Measurements from ENCODE around the gene FAM221B.

Gene FAM221B

DNA sequence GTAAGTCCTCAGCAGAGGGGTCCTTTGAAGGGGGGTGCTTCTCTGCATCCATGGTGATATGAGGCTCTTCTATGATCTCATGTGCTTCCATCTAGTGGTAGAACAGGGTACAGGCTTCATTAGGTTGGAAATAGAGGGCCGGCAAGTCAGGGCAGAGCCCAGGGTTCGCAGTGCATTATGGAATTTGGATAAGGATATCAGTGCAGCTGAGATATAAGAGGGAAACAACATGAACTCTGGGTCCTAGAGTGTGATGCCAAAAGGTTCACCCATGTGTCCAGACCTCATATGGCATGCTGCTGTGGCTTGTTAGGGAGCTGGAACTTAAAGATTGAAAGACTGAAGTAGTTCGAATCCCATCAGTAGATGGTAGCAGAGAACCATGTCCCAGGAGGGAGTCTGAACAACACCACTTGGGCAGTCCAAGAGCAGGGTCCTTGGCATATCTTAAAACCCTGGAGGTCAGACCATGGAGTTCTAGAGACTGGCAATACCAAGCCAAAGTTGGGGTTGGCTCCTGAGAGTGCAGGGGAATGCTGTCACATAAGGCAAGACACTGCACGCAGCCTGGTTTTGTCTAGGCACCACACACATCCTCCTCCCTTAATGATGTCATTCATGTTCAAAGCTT is 2.3 kb downstream of the FAM221B start:
- no peak overlapping the region for H3K4me3 ChIP-seq (ENCODE audit: low read length)
- TF ChIP-seq, protein P1, sequence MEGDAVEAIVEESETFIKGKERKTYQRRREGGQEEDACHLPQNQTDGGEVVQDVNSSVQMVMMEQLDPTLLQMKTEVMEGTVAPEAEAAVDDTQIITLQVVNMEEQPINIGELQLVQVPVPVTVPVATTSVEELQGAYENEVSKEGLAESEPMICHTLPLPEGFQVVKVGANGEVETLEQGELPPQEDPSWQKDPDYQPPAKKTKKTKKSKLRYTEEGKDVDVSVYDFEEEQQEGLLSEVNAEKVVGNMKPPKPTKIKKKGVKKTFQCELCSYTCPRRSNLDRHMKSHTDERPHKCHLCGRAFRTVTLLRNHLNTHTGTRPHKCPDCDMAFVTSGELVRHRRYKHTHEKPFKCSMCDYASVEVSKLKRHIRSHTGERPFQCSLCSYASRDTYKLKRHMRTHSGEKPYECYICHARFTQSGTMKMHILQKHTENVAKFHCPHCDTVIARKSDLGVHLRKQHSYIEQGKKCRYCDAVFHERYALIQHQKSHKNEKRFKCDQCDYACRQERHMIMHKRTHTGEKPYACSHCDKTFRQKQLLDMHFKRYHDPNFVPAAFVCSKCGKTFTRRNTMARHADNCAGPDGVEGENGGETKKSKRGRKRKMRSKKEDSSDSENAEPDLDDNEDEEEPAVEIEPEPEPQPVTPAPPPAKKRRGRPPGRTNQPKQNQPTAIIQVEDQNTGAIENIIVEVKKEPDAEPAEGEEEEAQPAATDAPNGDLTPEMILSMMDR (conservative IDR thresholded peaks at IDR 0.05; ENCODE audit: low read depth, low read length), result peak; percentile 80
- DNase-seq (ENCODE audit: low read depth), result no peak

GRCh38 chr9:35822926-35823325 is 5.6 kb downstream of the FAM221B start:
- TF ChIP-seq, protein P1 (conservative IDR thresholded peaks at IDR 0.05; ENCODE audit: low read depth, low read length), result no peak
- no peak overlapping the region for H3K4me3 ChIP-seq (ENCODE audit: low read length)
- no peak for DNase-seq (ENCODE audit: low read depth)

- no peak for DNase-seq (ENCODE audit: low read depth)
- H3K4me3 ChIP-seq (ENCODE audit: low read length), result no peak overlapping the region
- TF ChIP-seq, protein P1 (conservative IDR thresholded peaks at IDR 0.05; ENCODE audit: low read depth, low read length), result no peak
These were observed 8.5 kb downstream of the FAM221B start for GRCh38 chr9:35820076-35820475.

DNA sequence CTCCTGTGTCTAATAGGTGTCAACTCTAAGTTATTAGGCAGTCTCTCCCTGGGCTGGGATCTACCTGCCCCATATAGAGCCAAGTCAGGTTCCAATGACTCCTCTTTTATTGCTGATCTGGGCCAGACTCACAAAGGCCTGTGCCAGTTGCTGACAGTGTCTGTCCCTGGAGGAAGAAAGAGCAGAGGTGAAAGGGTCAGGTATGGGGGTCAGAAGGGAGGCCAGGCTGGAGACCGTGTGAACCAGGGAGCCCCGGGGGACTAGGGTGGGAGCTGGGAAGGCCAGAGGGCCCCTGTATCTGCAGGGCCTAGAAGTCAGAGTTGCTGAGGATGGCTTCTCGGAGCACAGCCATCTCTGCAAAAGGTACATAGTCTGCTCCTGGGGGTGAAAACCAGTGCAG is 10.2 kb downstream of the FAM221B start:
- no peak overlapping the region for H3K4me3 ChIP-seq (ENCODE audit: low read length)
- DNase-seq (ENCODE audit: low read depth), result no peak
- TF ChIP-seq, protein P1 (conservative IDR thresholded peaks at IDR 0.05; ENCODE audit: low read depth, low read length), result no peak

DNA sequence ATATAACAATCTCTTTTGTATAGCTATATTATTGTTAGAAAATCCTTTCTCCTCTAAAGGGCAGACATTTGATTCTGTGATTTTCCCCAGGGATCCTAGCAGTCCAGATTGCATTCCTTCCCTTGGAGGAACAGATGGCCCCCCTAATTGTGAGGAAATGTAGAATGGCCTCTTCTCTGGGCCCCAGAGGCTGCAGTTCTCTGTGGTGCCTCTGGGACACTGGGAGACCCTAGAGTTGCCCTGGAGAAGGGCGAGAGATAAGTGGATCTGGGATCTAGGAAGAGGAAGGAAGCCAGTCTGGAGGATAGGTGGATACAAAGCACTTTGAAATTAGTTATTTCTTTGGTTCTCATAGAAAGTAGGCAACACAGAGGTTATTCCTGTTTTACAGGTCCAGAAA is 11.8 kb downstream of the FAM221B start:
- TF ChIP-seq, protein P1 (conservative IDR thresholded peaks at IDR 0.05; ENCODE audit: low read depth, low read length), result no peak
- no peak for DNase-seq (ENCODE audit: low read depth)
- H3K4me3 ChIP-seq (ENCODE audit: low read length), result no peak overlapping the region

DNA sequence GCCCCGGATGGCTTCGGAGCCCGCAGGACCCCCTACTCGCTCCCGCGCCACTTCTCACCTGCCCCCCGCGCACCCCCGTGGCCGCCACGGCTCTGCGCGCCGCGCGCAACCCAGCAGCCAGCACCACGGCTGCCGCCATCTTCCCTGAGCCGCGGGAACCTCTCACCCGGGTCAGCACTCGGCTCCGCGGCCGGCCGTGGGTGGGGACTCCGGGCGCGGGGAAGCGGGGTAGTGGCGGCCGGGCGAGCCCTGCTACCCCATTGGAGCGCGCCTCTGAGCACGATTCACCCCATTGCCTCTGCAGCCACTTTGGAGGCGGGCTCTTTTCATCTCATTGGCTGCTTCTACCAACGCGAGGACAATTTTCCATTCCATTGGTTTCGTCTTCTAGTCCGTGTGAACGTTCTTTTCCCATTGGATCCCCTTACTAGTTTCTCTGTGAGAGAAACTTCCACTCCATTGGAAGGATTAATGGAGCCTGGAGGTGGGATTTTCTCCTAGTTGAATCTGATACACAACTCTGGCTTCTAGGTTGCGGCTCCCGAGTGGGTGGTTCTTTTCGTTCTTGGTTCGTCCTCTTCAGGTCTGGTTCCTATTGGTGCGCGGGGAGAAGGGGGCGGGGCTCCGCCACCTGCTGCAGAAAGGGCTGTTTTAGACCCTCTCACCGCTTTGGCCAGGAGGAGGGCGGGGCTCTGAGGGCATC is 13.5 kb downstream of the FAM221B start, which contains the start of gene HINT2:
Gene HINT2, minus strand, starts transcription at position 202 of the 703 bp plus-strand sequence. Its CDS starts 63 bp downstream, at position 139.
- DNase-seq (ENCODE audit: low read depth), result peak; percentile 96
- peak within 1 kb of the TSS; percentile 78 for H3K4me3 ChIP-seq (ENCODE audit: low read length)
- TF ChIP-seq, protein P1 (conservative IDR thresholded peaks at IDR 0.05; ENCODE audit: low read depth, low read length), result no peak

All from retinal pigment epithelial cell (primary cell).